Spleen (tissue), 7 donors: ENCODE measurements around the gene CHTOP.

Source experiments
- CTCF ChIP-seq, 11 experiments: fragments of 200-600 bp in 7 of 11; fragments of 450-650 bp in 4 of 11; sonication (generic) in 4 of 11; IDR thresholded peaks in 8 of 11; conservative IDR thresholded peaks in 3 of 11; 1 replicate in 7 of 11; 2 replicates in 4 of 11; pipeline versions ENCODE4 v1.4.0 to v1.8.0; 2016 to 2021; ENCODE audit warnings: antibody characterized with exemption in 11 of 11, inconsistent platforms in 4 of 11, mild to moderate bottlenecking in 1 of 11
- POLR2A ChIP-seq, 3 donors: fragments of 450-650 bp; IDR thresholded peaks; one replicate each; pipeline ENCODE4 v1.5.1; 2017; ENCODE audit warnings: antibody characterized with exemption in 3 of 3, mild to moderate bottlenecking in 1 of 3
- donor health status: DM: no; HTN: no; CAD: no; lungs with moderate emphysema.
- donor health status: DM: no; HTN: no; CAD: no.
- donor health status: DM: no; HTN: no; CAD: no.

- TF ChIP-seq POLR2A (IDR thresholded peaks at IDR 0.05), result no peak
- TF ChIP-seq CTCF (IDR thresholded peaks at IDR 0.05 in 8 of 11, conservative IDR thresholded peaks at IDR 0.05 in 3 of 11), result no peak
Observed at GRCh38 chr1:153587314-153587713, 46.6 kb upstream of the CHTOP start.
